ENCODE data around the gene EXOSC10.

- no peak for TF ChIP-seq EP300 (IDR thresholded peaks at IDR 0.05)
- TF ChIP-seq, protein P1, sequence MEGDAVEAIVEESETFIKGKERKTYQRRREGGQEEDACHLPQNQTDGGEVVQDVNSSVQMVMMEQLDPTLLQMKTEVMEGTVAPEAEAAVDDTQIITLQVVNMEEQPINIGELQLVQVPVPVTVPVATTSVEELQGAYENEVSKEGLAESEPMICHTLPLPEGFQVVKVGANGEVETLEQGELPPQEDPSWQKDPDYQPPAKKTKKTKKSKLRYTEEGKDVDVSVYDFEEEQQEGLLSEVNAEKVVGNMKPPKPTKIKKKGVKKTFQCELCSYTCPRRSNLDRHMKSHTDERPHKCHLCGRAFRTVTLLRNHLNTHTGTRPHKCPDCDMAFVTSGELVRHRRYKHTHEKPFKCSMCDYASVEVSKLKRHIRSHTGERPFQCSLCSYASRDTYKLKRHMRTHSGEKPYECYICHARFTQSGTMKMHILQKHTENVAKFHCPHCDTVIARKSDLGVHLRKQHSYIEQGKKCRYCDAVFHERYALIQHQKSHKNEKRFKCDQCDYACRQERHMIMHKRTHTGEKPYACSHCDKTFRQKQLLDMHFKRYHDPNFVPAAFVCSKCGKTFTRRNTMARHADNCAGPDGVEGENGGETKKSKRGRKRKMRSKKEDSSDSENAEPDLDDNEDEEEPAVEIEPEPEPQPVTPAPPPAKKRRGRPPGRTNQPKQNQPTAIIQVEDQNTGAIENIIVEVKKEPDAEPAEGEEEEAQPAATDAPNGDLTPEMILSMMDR (IDR thresholded peaks at IDR 0.05): no peak
Observed at GRCh38 chr1:11042995-11043874, 56.4 kb downstream of the EXOSC10 start.

Measured in stomach (tissue), 4 donors.